ENCODE measurements around the gene ZBTB40.

DNA sequence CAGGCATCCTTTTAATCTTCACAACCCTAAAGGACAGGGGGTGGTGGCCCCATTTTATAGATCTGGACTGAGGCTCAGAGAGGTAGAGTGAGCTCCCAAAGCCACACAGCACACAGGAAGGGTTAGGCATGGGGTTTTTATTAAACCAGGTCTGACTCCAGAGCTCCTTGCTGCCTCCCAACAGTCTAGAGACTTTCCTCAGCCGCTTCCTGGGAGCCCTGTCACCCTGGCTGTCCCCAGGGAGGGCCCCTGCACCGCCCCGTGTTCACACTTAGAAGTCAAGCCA is 103.7 kb downstream of the ZBTB40 start:
- TF ChIP-seq, protein P1, sequence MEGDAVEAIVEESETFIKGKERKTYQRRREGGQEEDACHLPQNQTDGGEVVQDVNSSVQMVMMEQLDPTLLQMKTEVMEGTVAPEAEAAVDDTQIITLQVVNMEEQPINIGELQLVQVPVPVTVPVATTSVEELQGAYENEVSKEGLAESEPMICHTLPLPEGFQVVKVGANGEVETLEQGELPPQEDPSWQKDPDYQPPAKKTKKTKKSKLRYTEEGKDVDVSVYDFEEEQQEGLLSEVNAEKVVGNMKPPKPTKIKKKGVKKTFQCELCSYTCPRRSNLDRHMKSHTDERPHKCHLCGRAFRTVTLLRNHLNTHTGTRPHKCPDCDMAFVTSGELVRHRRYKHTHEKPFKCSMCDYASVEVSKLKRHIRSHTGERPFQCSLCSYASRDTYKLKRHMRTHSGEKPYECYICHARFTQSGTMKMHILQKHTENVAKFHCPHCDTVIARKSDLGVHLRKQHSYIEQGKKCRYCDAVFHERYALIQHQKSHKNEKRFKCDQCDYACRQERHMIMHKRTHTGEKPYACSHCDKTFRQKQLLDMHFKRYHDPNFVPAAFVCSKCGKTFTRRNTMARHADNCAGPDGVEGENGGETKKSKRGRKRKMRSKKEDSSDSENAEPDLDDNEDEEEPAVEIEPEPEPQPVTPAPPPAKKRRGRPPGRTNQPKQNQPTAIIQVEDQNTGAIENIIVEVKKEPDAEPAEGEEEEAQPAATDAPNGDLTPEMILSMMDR (conservative IDR thresholded peaks at IDR 0.05; ENCODE audit: low read depth, low read length), result no peak
- no peak for TF ChIP-seq EZH2 (IDR thresholded peaks at IDR 0.05; ENCODE audit: borderline replicate concordance, low read depth, low read length, poor library complexity, severe bottlenecking)
